Lower leg skin (tissue), 3 donors: ENCODE results near the gene NECAP2.
"Not testable (repeated sequence)": the region's sequence is repeated elsewhere in the genome, so short reads cannot be mapped to it uniquely, and the experiment has no call there.

Experiments used
- CTCF ChIP-seq, 3 donors: fragments of 450-650 bp; IDR thresholded peaks; one replicate each; pipeline ENCODE4 v1.5.1; 2016; ENCODE audit warnings: antibody characterized with exemption in 3 of 3, mild to moderate bottlenecking in 3 of 3, moderate library complexity in 2 of 3
- POLR2A ChIP-seq, 2 donors: fragments of 450-650 bp; IDR thresholded peaks; one replicate each; pipeline ENCODE4 v1.6.1; 2016 to 2017; ENCODE audit warnings: antibody characterized with exemption in 2 of 2, mild to moderate bottlenecking in 1 of 2, moderate library complexity in 1 of 2

- not testable (repeated sequence) for TF ChIP-seq CTCF, POLR2A (IDR thresholded peaks at IDR 0.05)
Observed at GRCh38 chr1:16486316-16486715, 45.8 kb downstream of the NECAP2 start.
